Upper lobe of left lung (tissue), 4 donors: Measurements from ENCODE around the gene AK9.

Source experiments
- CTCF ChIP-seq, 6 experiments: fragments of 450-650 bp in 4 of 6; fragments of 200-600 bp in 2 of 6; sonication (generic) in 2 of 6; IDR thresholded peaks; one replicate each; pipeline ENCODE4 v1.5.1; 2016 to 2019; ENCODE audit warnings: antibody characterized with exemption in 6 of 6
- POLR2A ChIP-seq, 4 donors: fragments of 450-650 bp; IDR thresholded peaks; one replicate each; pipeline ENCODE4 v1.5.1; 2016 to 2017; ENCODE audit warnings: antibody characterized with exemption in 4 of 4, mild to moderate bottlenecking in 2 of 4

GRCh38 chr6:109457562-109457996 is 233.4 kb downstream of the AK9 start:
- TF ChIP-seq CTCF (IDR thresholded peaks at IDR 0.05) (no peak), POLR2A (IDR thresholded peaks at IDR 0.05) (no peak)
